Airway epithelial cell (primary cell): ENCODE data around the gene IKBKG. TPM values are rescaled to one million over a fixed set of nuclear protein-coding genes. Genes with fewer than 3 reads are reported as not detected.

Source experiments
- total RNA-seq: library from RNA; depleted of rRNA; stranded (reverse); fragments of >200 nt; gene quantifications from 2 replicates; pipeline ENCODE4 v1.2.3, GENCODE V29; 2015

The IKBKG gene
- 8.9 and 9.7 TPM in 2 replicates for total RNA-seq

DNA sequence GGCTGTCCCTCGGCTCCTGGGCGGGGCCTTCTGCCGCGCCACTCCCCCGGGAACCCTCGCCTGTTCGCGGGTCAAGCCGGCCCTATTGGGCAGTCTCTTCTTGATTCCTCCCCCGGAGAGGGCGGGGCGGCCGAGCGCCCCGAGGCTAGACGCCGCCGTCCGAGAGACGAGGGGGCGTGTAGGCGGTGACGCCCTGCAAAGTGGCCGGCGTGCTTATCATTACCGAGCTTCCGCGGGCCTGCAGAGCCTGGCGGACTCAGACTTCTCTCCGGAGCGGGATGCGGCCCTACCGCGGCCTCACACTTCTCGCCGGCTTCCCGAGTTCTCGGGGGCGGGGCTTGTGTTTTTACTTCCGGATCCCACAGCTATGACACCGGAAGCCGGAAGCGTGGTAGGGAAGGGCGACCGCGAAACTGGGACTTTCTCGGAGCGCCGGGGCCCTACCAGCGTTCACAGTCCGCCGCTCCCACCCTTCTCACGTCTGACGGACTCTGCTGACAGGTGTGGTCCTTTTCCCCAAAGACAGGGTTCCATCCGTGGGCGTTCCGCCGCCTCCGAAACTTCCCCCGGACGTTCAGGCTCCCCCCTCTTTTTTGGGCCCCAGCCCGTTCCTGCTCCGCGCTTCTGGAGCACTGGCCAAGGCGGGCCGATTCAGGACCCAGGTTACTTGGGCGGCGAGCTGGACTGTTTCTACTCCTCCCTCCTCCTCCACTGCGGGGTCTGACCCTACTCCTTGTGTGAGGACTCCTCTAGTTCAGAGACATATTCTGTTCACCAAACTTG, at the start of gene IKBKG:
IKBKG (plus strand) TSS at position 376 of the 783 bp plus-strand sequence. CDS start 4,383 bp downstream, outside the sequence.

GRCh38 chrX:154515966-154516655, 31.3 kb upstream of the IKBKG start, which contains the start of gene FAM3A:
Gene FAM3A, minus strand, starts transcription at chrX:154516232. Its CDS starts 460 bp downstream, at chrX:154515772.

GRCh38 chrX:154546354-154547244, 821 bp upstream of the IKBKG start, which contains the start of gene G6PD:
Gene G6PD, minus strand, starts transcription at chrX:154546846. Its CDS starts 691 bp downstream, at chrX:154546155.

DNA sequence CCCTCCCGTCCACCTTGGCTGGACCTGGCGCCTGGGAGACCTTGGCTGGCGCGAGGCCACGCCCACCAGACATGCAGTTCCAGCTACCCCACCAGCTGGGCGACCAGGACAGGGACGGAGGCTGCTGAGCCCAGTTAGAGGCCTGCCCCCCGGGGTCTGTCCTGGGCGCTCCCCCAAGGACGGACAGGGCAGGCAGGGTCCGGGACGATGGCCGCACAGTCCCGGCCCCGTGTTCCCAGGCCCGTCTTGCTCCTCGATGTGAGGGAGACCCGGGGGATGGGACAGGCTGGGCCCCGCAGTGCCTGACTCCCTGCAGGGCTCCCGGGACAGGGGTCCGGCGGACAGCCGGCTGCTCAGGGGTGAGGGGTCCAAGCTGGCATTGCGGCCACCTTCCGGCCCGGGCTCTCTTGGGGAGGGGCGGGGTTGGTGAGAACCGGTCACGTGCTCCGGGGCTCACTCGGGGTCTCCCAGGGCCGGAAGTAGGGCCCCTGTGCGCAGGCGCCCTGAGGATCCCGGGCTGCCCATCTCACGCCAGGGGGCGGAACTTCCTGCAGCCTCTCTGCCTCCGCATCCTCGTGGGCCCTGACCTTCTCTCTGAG, 37.3 kb downstream of the IKBKG start, which contains the start of gene CTAG1A:
CTAG1A (plus strand) TSS at position 549 of the 599 bp plus-strand sequence. CDS start 74 bp downstream, outside the sequence.

Other genes starting within 250 kb of the IKBKG start
- 1,129 and 1,478 TPM in 2 replicates for gene FLNA, start 173.0 kb upstream of the IKBKG start, total RNA-seq
- gene EMD, start 168.3 kb upstream of the IKBKG start, total RNA-seq: 50.6 and 72.9 TPM in 2 replicates
- 4,888 and 5,415 TPM in 2 replicates for gene RPL10, start 149.2 kb upstream of the IKBKG start, total RNA-seq
- gene DNASE1L1, start 138.4 kb upstream of the IKBKG start, total RNA-seq: 30.2 and 32.3 TPM in 2 replicates
- gene TAFAZZIN, start 136.1 kb upstream of the IKBKG start, total RNA-seq: 27.9 and 32.9 TPM in 2 replicates
- gene ATP6AP1, start 118.9 kb upstream of the IKBKG start, total RNA-seq: 37.4 and 39.4 TPM in 2 replicates
- 59.5 and 89.4 TPM in 2 replicates for gene GDI1, start 110.5 kb upstream of the IKBKG start, total RNA-seq
- gene FAM50A, start 103.5 kb upstream of the IKBKG start, total RNA-seq: 29.0 and 30.7 TPM in 2 replicates
- gene PLXNA3, start 89.3 kb upstream of the IKBKG start, total RNA-seq: 4.4 and 16.2 TPM in 2 replicates
- gene LAGE3, start 68.3 kb upstream of the IKBKG start, total RNA-seq: 50.3 and 51.3 TPM in 2 replicates
- 46.0 and 50.6 TPM in 2 replicates for gene UBL4A, start 61.0 kb upstream of the IKBKG start, total RNA-seq
- gene SLC10A3, start 57.0 kb upstream of the IKBKG start, total RNA-seq: 27.4 and 40.8 TPM in 2 replicates
- 43.7 and 48.7 TPM in 2 replicates for gene FAM3A, start 31.4 kb upstream of the IKBKG start, total RNA-seq
- gene G6PD, start 774 bp upstream of the IKBKG start, total RNA-seq: 97.4 and 109 TPM in 2 replicates
- gene CTAG1A, start 37.5 kb downstream of the IKBKG start, total RNA-seq: not detected in 2 replicates
- gene CTAG1B, start 71.7 kb downstream of the IKBKG start, total RNA-seq: not detected in 2 replicates
- gene CTAG2, start 106.0 kb downstream of the IKBKG start, total RNA-seq: not detected in 2 replicates
- not detected in 2 replicates for gene GAB3, start 203.5 kb downstream of the IKBKG start, total RNA-seq
- gene DKC1, start 215.2 kb downstream of the IKBKG start, total RNA-seq: 57.5 and 78.6 TPM in 2 replicates